C4-2B (cell line): ENCODE results near the gene RMRP.

ENCODE experiments used
- ZFX ChIP-seq: fragments of 450-650 bp; IDR thresholded peaks from 2 replicates; pipeline ENCODE4 v1.6.1; 2017
- TF ChIP-seq, protein P1 (sequence below): fragments of 450-650 bp; conservative IDR thresholded peaks from 2 replicates; pipeline ENCODE4 v1.5.1; 2017; ENCODE audit warnings: mild to moderate bottlenecking

DNA sequence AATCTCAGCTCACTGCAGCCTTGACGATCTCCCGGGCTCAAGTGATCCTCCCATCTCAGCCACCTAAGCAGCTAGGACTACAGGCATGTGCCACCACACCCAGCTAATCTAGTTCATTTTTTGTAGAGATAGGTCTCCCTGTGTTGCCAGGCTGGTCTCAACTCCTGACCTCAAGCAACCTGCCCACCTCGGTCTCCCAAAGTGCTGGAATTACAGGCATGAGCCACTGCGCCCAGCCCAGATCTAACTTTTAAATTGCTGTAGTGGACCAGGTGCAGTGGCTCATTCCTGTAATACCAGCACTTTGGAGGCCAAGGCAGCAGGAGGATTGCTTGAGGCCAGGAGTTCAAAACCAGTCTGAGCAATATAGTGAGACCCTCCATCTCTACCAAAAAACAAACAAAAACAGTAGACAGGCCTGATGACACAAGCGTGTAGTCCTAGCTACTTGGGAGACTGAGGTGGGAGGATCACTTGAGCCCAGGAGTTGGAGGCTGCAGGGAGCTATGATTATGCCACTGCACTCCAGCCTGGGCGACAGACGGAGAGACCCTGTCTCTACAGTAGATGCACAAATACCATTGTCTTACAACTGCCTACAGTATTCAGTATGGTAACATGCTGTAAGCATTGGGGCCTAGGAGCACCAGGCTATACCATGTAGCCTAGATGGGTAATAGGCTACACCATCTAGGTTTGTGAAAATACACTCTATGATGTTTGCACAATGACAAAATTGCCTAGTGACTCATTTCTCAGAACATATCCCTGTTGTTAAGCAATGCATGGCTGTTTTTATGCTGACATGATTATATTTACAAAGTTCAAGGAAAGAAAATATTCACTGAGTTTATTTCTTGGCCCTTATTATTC lies 5.6 kb downstream of the RMRP start:
- TF ChIP-seq, protein P1, sequence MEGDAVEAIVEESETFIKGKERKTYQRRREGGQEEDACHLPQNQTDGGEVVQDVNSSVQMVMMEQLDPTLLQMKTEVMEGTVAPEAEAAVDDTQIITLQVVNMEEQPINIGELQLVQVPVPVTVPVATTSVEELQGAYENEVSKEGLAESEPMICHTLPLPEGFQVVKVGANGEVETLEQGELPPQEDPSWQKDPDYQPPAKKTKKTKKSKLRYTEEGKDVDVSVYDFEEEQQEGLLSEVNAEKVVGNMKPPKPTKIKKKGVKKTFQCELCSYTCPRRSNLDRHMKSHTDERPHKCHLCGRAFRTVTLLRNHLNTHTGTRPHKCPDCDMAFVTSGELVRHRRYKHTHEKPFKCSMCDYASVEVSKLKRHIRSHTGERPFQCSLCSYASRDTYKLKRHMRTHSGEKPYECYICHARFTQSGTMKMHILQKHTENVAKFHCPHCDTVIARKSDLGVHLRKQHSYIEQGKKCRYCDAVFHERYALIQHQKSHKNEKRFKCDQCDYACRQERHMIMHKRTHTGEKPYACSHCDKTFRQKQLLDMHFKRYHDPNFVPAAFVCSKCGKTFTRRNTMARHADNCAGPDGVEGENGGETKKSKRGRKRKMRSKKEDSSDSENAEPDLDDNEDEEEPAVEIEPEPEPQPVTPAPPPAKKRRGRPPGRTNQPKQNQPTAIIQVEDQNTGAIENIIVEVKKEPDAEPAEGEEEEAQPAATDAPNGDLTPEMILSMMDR: no peak
- no peak for TF ChIP-seq ZFX
